Activated CD4-positive, CD25-positive, alpha-beta regulatory T cell treated with anti-CD3 and anti-CD28 coated beads, Interleukin-2, amount 50 U/mL, for 24 hours (primary cell): ENCODE results near the gene MAP4K3.

ENCODE experiments used
- ATAC-seq, 2 donors: fragments of 150-1000 bp; cut with Tn5 transposase; one replicate each; pipeline ENCODE4 v1.10.0; 2021; ENCODE audit warnings: mild to moderate bottlenecking in 1 of 2, moderate library complexity in 1 of 2

MAP4K3 gene

GRCh38 chr2:39234754-39235153 is 202.3 kb downstream of the MAP4K3 start:
- no peak for ATAC-seq

GRCh38 chr2:39232141-39232540 is 204.9 kb downstream of the MAP4K3 start:
- ATAC-seq: no peak

- ATAC-seq: no peak
Measured at GRCh38 chr2:39228413-39229209, 208.5 kb downstream of the MAP4K3 start.

- peak; percentile 84 to 87 for ATAC-seq
Measured at GRCh38 chr2:39227628-39228412, 209.3 kb downstream of the MAP4K3 start.

GRCh38 chr2:39225567-39225966 is 211.5 kb downstream of the MAP4K3 start:
- ATAC-seq: peak in 1 of 2 donors; percentile 11

GRCh38 chr2:39223909-39224308 is 213.2 kb downstream of the MAP4K3 start:
- ATAC-seq: no peak

- ATAC-seq: no peak
Measured at GRCh38 chr2:39221459-39221858, 215.6 kb downstream of the MAP4K3 start.

GRCh38 chr2:39220136-39220535 is 216.9 kb downstream of the MAP4K3 start:
- ATAC-seq: no peak

GRCh38 chr2:39218391-39218790 is 218.7 kb downstream of the MAP4K3 start:
- no peak for ATAC-seq

- peak; percentile 91 for ATAC-seq
Measured at GRCh38 chr2:39217192-39217550, 219.9 kb downstream of the MAP4K3 start.

- ATAC-seq: peak; percentile 80 to 82
Measured at GRCh38 chr2:39216346-39217191, 220.5 kb downstream of the MAP4K3 start.

- ATAC-seq: peak; percentile 25 to 31
Measured at GRCh38 chr2:39215545-39215944, 221.5 kb downstream of the MAP4K3 start.

- ATAC-seq: no peak
Measured at GRCh38 chr2:39213015-39213414, 224.1 kb downstream of the MAP4K3 start.

- ATAC-seq: no peak
Measured at GRCh38 chr2:39210846-39211245, 226.2 kb downstream of the MAP4K3 start.

GRCh38 chr2:39203382-39203781 is 233.7 kb downstream of the MAP4K3 start:
- no peak for ATAC-seq

- ATAC-seq: no peak
Measured at GRCh38 chr2:39202639-39203369, 234.3 kb downstream of the MAP4K3 start.
